ENCODE measurements around the gene TAF10.

Gene TAF10

GRCh38 chr11:6612213-6613041, at the start of gene TAF10:
TAF10 (minus strand) TSS chr11:6612216; CDS start chr11:6612189, 27 bp downstream.
- peak; percentile 95 for DNase-seq

GRCh38 chr11:6660712-6661111, 48.7 kb upstream of the TAF10 start:
- no peak for DNase-seq

- DNase-seq = no peak
Observed at GRCh38 chr11:6658647-6659046, 46.6 kb upstream of the TAF10 start.

- no peak for DNase-seq
Observed at GRCh38 chr11:6657346-6657745, 45.3 kb upstream of the TAF10 start.

GRCh38 chr11:6656936-6657335, 44.9 kb upstream of the TAF10 start:
- DNase-seq = no peak

GRCh38 chr11:6656584-6656915, 44.5 kb upstream of the TAF10 start:
- DNase-seq = no peak

GRCh38 chr11:6655790-6656583, 44.0 kb upstream of the TAF10 start, which contains the start of gene DCHS1:
DCHS1 (minus strand) TSS chr11:6655809; CDS start chr11:6641613, 14,196 bp downstream.
- DNase-seq = peak; percentile 41

- peak; percentile 19 for DNase-seq
Observed at GRCh38 chr11:6655020-6655789, 43.2 kb upstream of the TAF10 start.

GRCh38 chr11:6654281-6655019, 42.4 kb upstream of the TAF10 start:
- no peak for DNase-seq

GRCh38 chr11:6653656-6654055, 41.6 kb upstream of the TAF10 start:
- DNase-seq = no peak

GRCh38 chr11:6653097-6653496, 41.1 kb upstream of the TAF10 start:
- DNase-seq = no peak

GRCh38 chr11:6652182-6652581, 40.2 kb upstream of the TAF10 start:
- no peak for DNase-seq

- no peak for DNase-seq
Observed at GRCh38 chr11:6650980-6651379, 39.0 kb upstream of the TAF10 start.

GRCh38 chr11:6650104-6650503, 38.1 kb upstream of the TAF10 start:
- no peak for DNase-seq

GRCh38 chr11:6648501-6648900, 36.5 kb upstream of the TAF10 start:
- no peak for DNase-seq

GRCh38 chr11:6647836-6648235, 35.8 kb upstream of the TAF10 start:
- DNase-seq = no peak

- no peak for DNase-seq
Observed at GRCh38 chr11:6646918-6647679, 35.1 kb upstream of the TAF10 start.

GRCh38 chr11:6646576-6646917, 34.5 kb upstream of the TAF10 start:
- DNase-seq = no peak

- no peak for DNase-seq
Observed at GRCh38 chr11:6646071-6646470, 34.1 kb upstream of the TAF10 start.

GRCh38 chr11:6642957-6643356, 30.9 kb upstream of the TAF10 start:
- no peak for DNase-seq

GRCh38 chr11:6640985-6641701, 29.1 kb upstream of the TAF10 start:
- DNase-seq = no peak
